HG03039 (cell line): ENCODE data around the gene NSUN5.
"Not testable (repeated sequence)": the region's sequence is repeated elsewhere in the genome, so short reads cannot be mapped to it uniquely, and the experiment has no call there.

Experiments used
- ATAC-seq: cut with Tn5 transposase; IDR thresholded peaks from one replicate; pipeline ENCODE4 v1.9.1; 2021; ENCODE audit warnings: mild to moderate bottlenecking, moderate library complexity; ENCODE audit not compliant: unreplicated experiment

The NSUN5 gene

GRCh38 chr7:73308665-73309214, at the start of gene NSUN5:
NSUN5 (minus strand) TSS chr7:73308826; CDS start chr7:73308790, 36 bp downstream.
- ATAC-seq, result peak; percentile 68

- ATAC-seq, result no peak
These were observed 47.5 kb upstream of the NSUN5 start for GRCh38 chr7:73356159-73356558.

- ATAC-seq, result no peak
These were observed 46.2 kb upstream of the NSUN5 start for GRCh38 chr7:73354821-73355220.

GRCh38 chr7:73354196-73354595, 45.6 kb upstream of the NSUN5 start:
- no peak for ATAC-seq

GRCh38 chr7:73353243-73353642, 44.6 kb upstream of the NSUN5 start:
- ATAC-seq, result no peak

GRCh38 chr7:73352784-73353183, 44.2 kb upstream of the NSUN5 start:
- no peak for ATAC-seq

- no peak for ATAC-seq
These were observed 43.0 kb upstream of the NSUN5 start for GRCh38 chr7:73351447-73352167.

- no peak for ATAC-seq
These were observed 41.9 kb upstream of the NSUN5 start for GRCh38 chr7:73350306-73351068.

- ATAC-seq, result no peak
These were observed 41.1 kb upstream of the NSUN5 start for GRCh38 chr7:73349763-73350162.

- no peak for ATAC-seq
These were observed 37.3 kb upstream of the NSUN5 start for GRCh38 chr7:73345951-73346350.

- no peak for ATAC-seq
These were observed 36.9 kb upstream of the NSUN5 start for GRCh38 chr7:73345538-73345937.

GRCh38 chr7:73343671-73344380, 35.2 kb upstream of the NSUN5 start:
- ATAC-seq, result no peak

GRCh38 chr7:73342645-73343044, 34.0 kb upstream of the NSUN5 start:
- ATAC-seq, result no peak

- ATAC-seq, result no peak
These were observed 33.3 kb upstream of the NSUN5 start for GRCh38 chr7:73341877-73342276.

GRCh38 chr7:73340514-73340913, 31.9 kb upstream of the NSUN5 start:
- ATAC-seq, result no peak

- ATAC-seq, result no peak
These were observed 29.7 kb upstream of the NSUN5 start for GRCh38 chr7:73338321-73338720.

- ATAC-seq, result no peak
These were observed 23.8 kb upstream of the NSUN5 start for GRCh38 chr7:73332447-73332846.

- no peak for ATAC-seq
These were observed 22.1 kb upstream of the NSUN5 start for GRCh38 chr7:73330772-73331171.

- ATAC-seq, result no peak
These were observed 21.4 kb upstream of the NSUN5 start for GRCh38 chr7:73329861-73330581.

- ATAC-seq, result no peak
These were observed 20.1 kb upstream of the NSUN5 start for GRCh38 chr7:73328696-73329095.

- not testable (repeated sequence) for ATAC-seq
These were observed 19.3 kb upstream of the NSUN5 start, which contains the start of the genes FKBP6 and TRIM50 for GRCh38 chr7:73327922-73328321. FKBP6 (plus strand) TSS chr7:73328161; CDS start chr7:73328429, 268 bp downstream. TRIM50 (minus strand) TSS chr7:73328082; CDS start chr7:73324787, 3,295 bp downstream.
